Stimulated activated CD8-positive, alpha-beta memory T cell treated with anti-CD3 and anti-CD28 coated beads, Interleukin-12 subunit alpha, Interleukin-12 subunit beta, amount 100 ng/mL, for 24 hours (primary cell): ENCODE measurements around the gene PLIN4.
"Not testable (repeated sequence)": the region's sequence is repeated elsewhere in the genome, so short reads cannot be mapped to it uniquely, and the experiment has no call there.

Experiments
- DNase-seq: peaks from one replicate; pipeline ENCODE4 v3.0.0-alpha.2; 2020; ENCODE audit errors: extremely low read depth

Gene PLIN4

DNA sequence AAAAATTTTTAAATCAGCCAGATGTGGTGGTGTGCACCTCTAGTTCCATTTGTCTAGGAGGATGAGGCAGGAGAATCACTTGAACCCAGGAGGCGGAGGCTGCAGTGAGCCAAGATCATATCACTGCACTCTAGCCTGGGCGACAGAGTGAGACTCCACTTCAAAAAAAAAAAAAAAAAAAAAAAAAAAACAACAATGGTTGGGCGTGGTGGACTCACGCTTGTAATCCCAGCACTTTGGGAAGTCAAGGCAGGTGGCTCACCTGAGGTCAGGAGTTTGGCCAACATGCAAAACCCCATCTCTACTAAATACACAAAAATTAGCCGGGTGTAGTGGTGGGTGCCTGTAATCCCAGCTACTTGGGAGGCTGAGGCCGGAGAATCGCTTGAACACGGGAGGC, 9.1 kb upstream of the PLIN4 start:
- DNase-seq, result not testable (repeated sequence)

DNA sequence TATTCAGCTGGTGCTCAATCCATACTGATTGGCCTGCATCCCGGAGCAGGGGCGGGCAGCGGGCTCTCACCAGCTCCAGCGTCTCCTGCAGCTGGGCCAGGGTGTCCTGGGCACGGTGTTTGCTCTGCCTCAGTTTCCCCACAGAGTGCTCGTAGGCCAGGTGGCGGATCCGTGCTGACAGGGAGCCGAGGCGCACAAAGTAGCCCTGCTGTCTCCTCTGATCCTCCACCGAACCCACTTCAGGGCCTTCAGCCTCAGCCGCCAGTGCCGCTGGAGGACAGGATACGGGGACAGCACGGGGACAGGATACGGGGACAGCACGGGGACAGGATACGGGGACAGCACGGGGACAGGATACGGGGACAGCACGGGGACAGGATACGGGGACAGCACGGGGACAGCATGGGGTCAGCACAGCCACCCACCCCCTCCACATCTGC, 7.3 kb upstream of the PLIN4 start:
- DNase-seq, result no peak

GRCh38 chr19:4524808-4525562, 6.7 kb upstream of the PLIN4 start:
- DNase-seq, result peak; percentile 21

DNA sequence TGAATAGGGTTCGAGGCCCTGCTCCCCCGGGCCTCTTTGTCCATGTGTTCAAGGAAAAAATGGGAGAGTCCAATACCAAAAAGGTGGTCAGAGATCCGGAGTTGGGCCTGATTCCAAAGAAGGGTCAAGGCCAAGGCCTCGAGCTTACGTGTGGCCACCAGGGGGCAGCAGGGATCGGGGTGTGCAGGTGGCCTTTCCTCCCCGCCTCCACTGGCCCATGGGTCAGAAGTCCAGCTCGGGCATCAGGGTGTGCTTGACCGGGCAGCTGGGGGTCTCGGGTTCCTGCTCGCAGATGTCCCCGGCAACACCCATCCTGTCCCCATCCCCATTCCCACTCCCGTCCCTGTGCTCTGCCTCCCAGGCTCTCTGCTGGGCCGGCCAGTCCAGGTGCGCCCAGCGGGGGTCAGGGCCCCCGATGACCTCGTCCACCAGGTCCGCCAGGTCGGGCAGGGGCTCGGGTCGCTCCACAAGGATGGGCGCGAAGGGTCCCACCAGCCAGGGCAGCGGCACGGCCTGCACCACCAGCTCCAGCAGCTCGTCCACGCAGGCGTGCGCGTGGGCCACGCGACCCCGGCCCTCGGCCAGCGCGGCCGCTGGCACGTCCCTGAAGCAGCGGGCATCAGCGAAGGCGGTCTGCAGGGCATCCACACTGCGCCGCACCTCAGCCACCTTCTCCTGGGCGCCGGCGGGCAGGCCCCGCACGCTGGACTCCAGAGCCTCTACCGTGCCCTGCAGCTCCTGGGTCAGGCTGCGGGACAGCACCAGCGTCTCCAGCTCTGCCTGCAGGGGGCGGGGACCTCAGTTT, 5.2 kb upstream of the PLIN4 start:
- no peak for DNase-seq

- no peak for DNase-seq
Measured at GRCh38 chr19:4522291-4523002, 4.2 kb upstream of the PLIN4 start.

DNA sequence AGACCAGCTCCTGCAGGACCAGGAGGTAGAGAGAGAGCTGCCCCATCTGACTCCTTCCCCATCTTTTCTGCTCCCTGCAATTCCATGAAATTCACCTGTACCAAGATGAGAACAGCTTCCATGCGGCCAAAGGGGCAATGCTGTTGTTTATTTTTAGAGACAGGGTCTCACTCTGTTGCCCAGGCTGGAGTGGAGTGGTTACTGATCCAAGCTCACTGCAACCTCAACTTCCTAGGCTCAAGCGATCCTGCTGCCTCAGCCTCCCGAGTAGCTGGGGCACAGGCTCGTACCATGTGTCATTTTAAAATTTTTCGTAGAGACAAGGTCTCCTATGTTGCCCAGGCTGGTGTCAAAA, 3.6 kb upstream of the PLIN4 start:
- no peak for DNase-seq

DNA sequence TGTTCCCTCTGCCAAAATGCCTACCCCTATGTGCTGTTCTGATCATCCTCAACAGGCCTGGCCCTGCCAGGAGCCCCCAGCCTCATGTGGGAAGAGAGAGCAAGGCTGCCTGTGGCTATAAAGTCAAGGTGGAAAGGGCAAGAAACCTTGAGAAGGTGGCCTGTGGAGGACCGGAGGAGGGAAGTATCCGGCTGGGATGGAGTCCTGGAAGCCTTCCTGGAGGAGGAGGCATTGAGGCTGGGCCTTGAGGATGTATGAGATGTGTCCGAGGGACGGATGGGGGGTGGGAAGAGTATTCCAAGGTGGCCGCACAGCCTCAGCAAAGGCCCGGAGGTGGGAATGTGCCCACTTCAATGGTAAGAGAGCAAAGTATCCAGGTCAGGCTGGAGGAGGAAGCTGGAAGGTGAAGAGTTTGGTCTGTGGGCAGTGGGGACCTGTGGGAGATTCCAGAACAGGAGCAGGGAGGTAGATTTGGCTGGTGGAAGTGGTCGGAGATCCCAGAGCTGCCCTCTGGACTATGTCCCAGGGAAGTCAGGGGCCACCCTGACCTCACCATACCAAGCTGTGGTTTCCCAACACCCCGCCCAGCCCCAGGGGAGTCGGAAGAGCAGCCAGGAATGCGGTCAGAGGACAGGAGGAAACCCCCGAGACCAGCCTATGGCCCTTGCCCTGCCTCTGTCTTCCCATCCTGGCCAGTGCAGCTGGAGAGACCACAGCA, 3.0 kb upstream of the PLIN4 start:
- no peak for DNase-seq

DNA sequence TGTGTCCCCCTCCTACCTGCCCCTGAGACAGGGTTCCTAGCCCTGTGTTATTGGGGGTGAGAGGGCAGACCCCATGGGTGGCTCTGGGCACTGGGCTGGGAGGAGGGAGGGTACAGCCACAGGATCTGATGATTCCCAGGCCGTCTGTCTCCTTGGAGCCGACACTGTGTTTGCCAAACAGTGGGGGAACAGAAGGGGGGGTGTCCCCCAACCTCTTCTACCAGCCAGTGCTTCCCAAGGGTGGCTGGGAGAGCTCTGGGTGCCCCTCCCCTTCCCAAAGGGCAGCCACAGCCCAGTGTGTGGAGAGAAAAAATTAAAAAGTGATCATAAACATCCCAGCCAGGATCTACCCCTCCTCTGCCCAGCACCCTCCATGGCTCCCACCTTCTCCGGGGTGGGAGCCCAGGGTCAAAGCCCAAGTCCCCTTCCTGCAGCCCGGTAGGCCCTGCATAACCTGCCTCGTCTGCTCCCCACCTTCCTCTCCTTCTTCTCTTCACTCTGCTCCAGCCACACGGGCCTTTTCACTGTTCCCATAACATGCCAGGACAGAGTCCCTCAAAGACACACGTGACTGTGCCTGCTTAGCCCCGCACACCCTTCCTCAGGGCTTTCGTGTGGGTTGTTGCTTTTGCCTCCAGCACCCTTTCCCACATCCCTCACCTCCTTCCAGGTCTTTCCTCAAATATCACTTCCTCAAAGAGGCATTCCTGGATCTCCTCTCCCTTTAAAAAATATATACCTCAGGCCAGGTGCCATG, 1.4 kb upstream of the PLIN4 start:
- no peak for DNase-seq

GRCh38 chr19:4519172-4519496, 848 bp upstream of the PLIN4 start:
- no peak for DNase-seq

GRCh38 chr19:4517451-4518057, 732 bp downstream of the PLIN4 start:
- DNase-seq, result no peak

DNA sequence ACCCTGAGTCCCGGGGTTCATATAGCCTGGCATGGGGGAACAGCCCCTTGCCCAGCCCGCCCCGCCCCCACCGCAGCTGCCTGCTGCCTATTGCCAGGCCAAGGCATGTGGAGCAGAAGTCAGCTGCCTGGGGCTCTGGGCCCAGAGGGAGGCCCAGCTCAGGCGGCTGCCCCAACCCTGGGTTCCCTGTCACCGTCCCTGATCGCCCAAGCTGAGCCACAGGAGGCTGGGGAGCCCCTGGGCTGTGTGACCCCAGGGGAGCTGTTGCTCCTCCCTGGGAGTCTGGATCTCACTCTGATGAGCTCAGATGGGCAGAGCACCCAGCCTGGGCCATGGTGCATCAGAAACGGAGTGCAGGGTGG, 1.4 kb downstream of the PLIN4 start:
- no peak for DNase-seq

DNA sequence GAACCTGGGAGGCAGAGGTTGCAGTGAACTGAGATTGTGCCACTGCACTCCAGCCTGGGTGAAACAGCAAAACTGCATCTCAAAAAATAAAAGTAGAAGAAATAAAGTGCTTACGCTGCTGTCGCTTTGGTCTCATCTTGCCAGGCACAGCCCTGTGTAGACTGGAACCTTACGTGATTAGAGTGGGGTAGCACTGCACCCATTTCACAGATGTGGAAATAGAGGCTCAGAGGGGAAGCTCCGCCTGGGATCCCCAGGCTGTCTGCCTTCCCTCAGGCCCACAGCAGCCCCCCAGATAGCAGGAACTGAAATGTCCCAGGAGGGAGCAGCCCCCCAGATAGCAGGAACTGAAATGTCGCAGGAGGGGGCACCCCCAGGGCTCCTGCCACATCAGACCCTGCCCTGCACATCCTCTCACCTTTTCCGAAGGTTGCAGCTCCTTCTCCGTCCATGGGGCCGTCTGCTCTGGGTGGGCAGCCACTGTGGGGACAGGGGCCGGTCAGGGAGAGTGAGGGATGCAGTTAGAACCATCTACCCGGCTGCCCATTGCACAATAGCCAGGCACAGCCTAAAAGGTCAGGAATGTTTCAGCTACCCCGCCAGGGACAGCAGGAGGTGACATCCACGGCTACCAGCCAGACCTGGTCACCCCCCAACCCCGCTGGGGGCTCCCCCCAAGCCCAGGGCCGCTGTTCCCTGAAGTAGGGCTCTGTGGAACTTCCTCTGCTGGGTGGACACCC, 1.9 kb downstream of the PLIN4 start:
- DNase-seq, result no peak

DNA sequence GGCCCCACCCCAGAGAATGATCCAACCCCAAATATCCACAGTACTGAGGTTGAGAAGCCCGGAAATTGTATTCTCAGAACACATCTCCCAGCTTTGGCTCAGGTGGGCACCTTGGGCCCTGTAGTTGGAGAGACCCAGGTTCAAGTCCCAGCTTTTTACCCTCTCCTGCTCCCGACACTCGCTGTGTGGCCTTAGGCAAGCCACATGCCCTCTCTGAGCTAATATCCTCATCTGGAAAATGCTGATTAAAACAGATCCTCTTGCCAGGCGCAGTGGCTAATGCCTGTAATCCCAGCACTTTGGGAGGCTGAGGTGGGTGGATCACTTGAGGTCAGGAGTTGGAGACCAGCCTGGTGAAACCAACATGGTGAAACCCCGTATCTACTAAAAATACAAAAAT, 2.6 kb downstream of the PLIN4 start:
- no peak for DNase-seq

DNA sequence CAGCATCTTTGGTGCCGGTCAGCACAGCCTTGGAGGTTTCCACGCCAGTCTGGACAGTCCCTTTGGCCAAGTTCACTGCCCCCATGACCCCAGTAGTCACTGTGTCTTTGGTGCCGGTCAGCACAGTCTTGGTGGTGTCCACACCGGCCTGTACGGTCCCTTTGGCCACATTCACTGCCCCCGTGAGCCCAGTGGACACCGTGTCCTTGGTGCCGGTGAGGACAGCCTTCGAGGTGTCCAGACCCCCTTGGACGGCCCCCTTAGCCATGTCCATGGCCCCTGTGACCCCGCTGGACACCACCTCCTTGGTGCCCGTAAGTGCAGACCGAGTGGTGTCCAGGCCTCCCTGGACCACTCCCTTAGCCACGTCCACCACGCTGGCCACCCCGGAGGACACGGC, 5.0 kb downstream of the PLIN4 start:
- no peak for DNase-seq

- DNase-seq, result no peak
Measured at GRCh38 chr19:4512070-4512469, 6.2 kb downstream of the PLIN4 start.

- no peak for DNase-seq
Measured at GRCh38 chr19:4511300-4512054, 6.8 kb downstream of the PLIN4 start.

- no peak for DNase-seq
Measured at GRCh38 chr19:4510435-4511255, 7.6 kb downstream of the PLIN4 start.

DNA sequence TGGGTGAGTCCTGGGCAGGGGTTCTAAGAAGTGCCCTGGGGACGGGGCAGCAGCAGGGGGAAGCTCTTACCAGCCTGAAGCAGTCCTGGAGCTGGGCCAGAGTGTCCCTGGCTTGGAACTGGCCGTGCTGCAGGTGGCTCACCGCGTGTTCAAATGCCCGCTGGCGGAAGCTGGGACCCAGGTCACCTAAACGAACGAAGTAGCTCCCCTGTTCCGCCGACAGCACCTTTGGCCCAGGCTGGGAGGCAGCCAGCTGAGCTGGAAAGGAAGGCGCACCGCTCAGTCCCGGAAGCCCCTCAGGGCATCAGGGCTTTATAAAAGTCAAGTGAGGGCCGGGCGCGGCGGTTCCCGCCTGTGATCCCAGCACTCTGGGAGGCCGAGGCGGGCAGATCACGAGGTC, 9.6 kb downstream of the PLIN4 start:
- DNase-seq, result no peak

DNA sequence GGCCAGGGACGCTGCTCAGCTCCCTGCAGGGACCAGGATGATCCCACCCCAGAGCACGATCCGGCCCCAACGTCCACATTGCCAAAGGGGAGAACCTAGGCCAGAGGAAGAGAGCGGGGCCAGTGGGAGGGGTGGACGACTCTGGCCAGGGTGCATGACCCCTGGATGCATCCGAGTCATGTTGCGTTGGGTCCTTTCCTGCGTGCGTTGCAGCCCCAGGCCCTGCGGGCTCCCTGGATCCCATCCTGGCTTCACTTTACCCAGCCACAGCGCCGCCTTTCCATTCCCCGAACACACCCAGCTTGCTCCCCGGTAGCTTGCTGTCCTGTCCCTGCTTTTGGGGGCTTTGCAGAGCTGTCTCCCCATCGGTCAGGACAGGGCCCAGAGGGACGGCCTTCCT, 10.5 kb downstream of the PLIN4 start:
- DNase-seq, result no peak
